Measurements from ENCODE around the gene APBB2. TPM values are rescaled to one million over a fixed set of nuclear protein-coding genes. Genes with fewer than 3 reads are reported as not detected.

The APBB2 gene
- total and polyA plus RNA-seq, 2 experiments from 2014 or later = 35.8 to 74.8 TPM

DNA sequence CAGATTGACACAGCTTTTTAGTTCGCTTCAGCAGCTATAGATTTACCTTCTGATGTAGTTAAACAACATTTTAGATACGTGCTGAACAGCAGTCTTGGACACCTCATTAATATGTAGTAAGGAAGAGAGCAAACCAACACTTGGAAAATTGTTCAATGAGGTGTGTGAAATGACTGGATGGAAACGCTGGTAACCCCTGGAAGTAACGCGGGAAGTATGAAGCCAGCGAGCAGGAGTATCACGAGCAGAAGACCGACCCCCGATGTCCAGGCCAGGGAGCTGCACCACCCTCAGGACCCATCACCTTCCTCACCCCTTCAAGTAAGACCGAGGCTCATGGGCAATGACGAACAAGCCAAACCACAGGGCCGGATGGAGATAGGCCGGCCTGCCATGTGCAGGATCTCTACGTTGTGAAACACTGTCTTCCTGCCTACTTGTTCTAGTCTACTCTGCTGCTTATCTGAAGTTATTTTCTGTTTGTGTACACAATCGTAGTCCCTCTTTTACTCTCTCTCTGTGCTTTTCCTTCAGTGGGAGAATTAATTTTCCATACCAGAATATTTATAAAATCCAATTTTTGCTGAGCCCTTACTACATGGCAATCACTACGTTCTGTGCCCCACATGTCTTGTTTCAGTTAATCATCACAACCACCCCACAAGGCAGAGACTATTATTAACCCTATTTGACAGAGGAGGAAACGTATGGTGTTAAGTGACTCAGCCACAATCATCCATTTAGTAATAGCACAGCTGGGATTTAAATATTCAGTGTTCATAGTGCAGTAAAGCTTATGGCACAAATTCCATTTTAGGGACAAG is 221.7 kb downstream of the APBB2 start:
- H3K79me2 ChIP-seq (replicated peaks; ENCODE audit: insufficient read depth) = no peaks in the 10 kb centered on the region
- TF ChIP-seq, protein P1, sequence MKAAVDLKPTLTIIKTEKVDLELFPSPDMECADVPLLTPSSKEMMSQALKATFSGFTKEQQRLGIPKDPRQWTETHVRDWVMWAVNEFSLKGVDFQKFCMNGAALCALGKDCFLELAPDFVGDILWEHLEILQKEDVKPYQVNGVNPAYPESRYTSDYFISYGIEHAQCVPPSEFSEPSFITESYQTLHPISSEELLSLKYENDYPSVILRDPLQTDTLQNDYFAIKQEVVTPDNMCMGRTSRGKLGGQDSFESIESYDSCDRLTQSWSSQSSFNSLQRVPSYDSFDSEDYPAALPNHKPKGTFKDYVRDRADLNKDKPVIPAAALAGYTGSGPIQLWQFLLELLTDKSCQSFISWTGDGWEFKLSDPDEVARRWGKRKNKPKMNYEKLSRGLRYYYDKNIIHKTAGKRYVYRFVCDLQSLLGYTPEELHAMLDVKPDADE (IDR thresholded peaks at IDR 0.05) = no peak
- TF ChIP-seq EZH2 (IDR thresholded peaks at IDR 0.05; ENCODE audit: low read depth, unreplicated experiment) (no peak), ZNF114 (CRISPR knock-in tag; IDR thresholded peaks at IDR 0.05) (no peak), ZNF331 (CRISPR knock-in tag; IDR thresholded peaks at IDR 0.05; ENCODE audit: low read depth) (no peak), EZH2phosphoT487 (IDR thresholded peaks at IDR 0.05; ENCODE audit: unreplicated experiment) (no peak), CREB1 (CRISPR knock-in tag; IDR thresholded peaks at IDR 0.05; ENCODE audit: low read depth) (no peak), JUNB (IDR thresholded peaks at IDR 0.05; ENCODE audit: unreplicated experiment) (no peak)
- TF ChIP-seq, protein P2, sequence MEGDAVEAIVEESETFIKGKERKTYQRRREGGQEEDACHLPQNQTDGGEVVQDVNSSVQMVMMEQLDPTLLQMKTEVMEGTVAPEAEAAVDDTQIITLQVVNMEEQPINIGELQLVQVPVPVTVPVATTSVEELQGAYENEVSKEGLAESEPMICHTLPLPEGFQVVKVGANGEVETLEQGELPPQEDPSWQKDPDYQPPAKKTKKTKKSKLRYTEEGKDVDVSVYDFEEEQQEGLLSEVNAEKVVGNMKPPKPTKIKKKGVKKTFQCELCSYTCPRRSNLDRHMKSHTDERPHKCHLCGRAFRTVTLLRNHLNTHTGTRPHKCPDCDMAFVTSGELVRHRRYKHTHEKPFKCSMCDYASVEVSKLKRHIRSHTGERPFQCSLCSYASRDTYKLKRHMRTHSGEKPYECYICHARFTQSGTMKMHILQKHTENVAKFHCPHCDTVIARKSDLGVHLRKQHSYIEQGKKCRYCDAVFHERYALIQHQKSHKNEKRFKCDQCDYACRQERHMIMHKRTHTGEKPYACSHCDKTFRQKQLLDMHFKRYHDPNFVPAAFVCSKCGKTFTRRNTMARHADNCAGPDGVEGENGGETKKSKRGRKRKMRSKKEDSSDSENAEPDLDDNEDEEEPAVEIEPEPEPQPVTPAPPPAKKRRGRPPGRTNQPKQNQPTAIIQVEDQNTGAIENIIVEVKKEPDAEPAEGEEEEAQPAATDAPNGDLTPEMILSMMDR (conservative IDR thresholded peaks at IDR 0.05; ENCODE audit: low read depth in 2 of 2) = 0 out of 4 replicates have a peak, but pooled peaks of 1 of the 2 experiments have one; percentile 11
- H2AFZ ChIP-seq = no peak overlapping the region
- H4K20me1 ChIP-seq (replicated peaks; ENCODE audit: insufficient read depth) = 0 out of 2 replicates have a peak, but pooled peaks cover 3% of the 10 kb centered on the region
- no peaks in the 10 kb centered on the region for H3F3A ChIP-seq (replicated peaks; ENCODE audit: low read depth)
- H3K4me1 Mint-ChIP-seq = peaks cover 5% of the 10 kb centered on the region; the same call in 2 of the 3 replicates
- ATAC-seq (no peak), DNase-seq (ENCODE audit: low spot score) (no peak)
- no peaks in the 10 kb centered on the region for H3K9me2 ChIP-seq (ENCODE audit: insufficient read depth)
- no peak overlapping the region for H3K4me3 ChIP-seq
- H3K4me2 ChIP-seq = no peak overlapping the region
- H3K4me3 Mint-ChIP-seq = no peak overlapping the region
- no peaks in the 10 kb centered on the region for H3K9me3 Mint-ChIP-seq
- no peak overlapping the region for H3K27ac Mint-ChIP-seq
- no peaks in the 10 kb centered on the region for H3K36me3 ChIP-seq (ENCODE audit: insufficient read depth)
- peaks cover 7% of the 10 kb centered on the region for H3K4me1 ChIP-seq (ENCODE audit: insufficient read depth)
- H3K27me3 Mint-ChIP-seq (ENCODE audit: insufficient read depth, low read depth, poor library complexity) = no peaks in the 10 kb centered on the region
- H3K27me3 ChIP-seq (ENCODE audit: insufficient read depth) = no peaks in the 10 kb centered on the region
- no peak overlapping the region for H3K27ac ChIP-seq (ENCODE audit: low read depth)
- H3K36me3 Mint-ChIP-seq (ENCODE audit: low read depth) = no peaks in the 10 kb centered on the region

DNA sequence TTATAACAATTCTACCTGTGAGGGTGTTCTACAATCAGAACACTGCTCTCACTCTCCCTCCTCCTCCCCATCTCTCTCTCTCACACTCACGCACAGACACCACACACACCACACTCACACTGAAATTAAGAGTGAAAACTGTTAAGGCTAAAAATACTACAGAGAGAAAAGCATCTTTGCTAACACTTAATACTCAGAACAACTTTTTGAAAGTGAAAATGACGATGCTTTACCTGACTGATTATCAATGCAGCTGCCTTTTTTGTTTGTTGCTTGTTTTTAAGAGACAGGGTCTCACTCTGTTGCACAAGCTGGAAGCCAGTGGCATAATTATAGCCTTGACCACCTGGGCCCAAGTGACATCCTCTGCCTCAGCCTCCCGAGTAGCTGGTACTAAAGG is 222.4 kb downstream of the APBB2 start:
- Histone ChIP-seq H4K20me1 (replicated peaks; ENCODE audit: insufficient read depth) (no peaks in the 10 kb centered on the region), H3K9me2 (ENCODE audit: insufficient read depth) (no peaks in the 10 kb centered on the region), H3K4me1 (ENCODE audit: insufficient read depth) (no peaks in the 10 kb centered on the region), H3K27me3 (ENCODE audit: insufficient read depth) (no peaks in the 10 kb centered on the region), H3F3A (replicated peaks; ENCODE audit: low read depth) (no peaks in the 10 kb centered on the region), H3K79me2 (replicated peaks; ENCODE audit: insufficient read depth) (no peaks in the 10 kb centered on the region), H3K4me2 (no peak overlapping the region), H3K27ac (ENCODE audit: low read depth) (peak overlapping the region; percentile 53; the same call in 1 of the 2 replicates), H3K36me3 (ENCODE audit: insufficient read depth) (no peaks in the 10 kb centered on the region), H2AFZ (no peak overlapping the region), H3K4me3 (no peak overlapping the region)
- Mint-ChIP-seq H3K27ac (no peak overlapping the region), H3K9me3 (no peaks in the 10 kb centered on the region), H3K4me3 (no peak overlapping the region), H3K27me3 (ENCODE audit: insufficient read depth, low read depth, poor library complexity) (no peaks in the 10 kb centered on the region), H3K36me3 (ENCODE audit: low read depth) (no peaks in the 10 kb centered on the region), H3K4me1 (no peaks in the 10 kb centered on the region; the same call in 2 of the 3 replicates)
- DNase-seq (ENCODE audit: low spot score) (no peak), ATAC-seq (no peak)
- TF ChIP-seq JUNB (IDR thresholded peaks at IDR 0.05; ENCODE audit: unreplicated experiment) (no peak), CREB1 (CRISPR knock-in tag; IDR thresholded peaks at IDR 0.05; ENCODE audit: low read depth) (no peak), NANOG (IDR thresholded peaks at IDR 0.05; ENCODE audit: borderline replicate concordance) (no peak), ZNF114 (CRISPR knock-in tag; IDR thresholded peaks at IDR 0.05) (no peak), ZNF331 (CRISPR knock-in tag; IDR thresholded peaks at IDR 0.05; ENCODE audit: low read depth) (no peak)
- TF ChIP-seq, protein P3, sequence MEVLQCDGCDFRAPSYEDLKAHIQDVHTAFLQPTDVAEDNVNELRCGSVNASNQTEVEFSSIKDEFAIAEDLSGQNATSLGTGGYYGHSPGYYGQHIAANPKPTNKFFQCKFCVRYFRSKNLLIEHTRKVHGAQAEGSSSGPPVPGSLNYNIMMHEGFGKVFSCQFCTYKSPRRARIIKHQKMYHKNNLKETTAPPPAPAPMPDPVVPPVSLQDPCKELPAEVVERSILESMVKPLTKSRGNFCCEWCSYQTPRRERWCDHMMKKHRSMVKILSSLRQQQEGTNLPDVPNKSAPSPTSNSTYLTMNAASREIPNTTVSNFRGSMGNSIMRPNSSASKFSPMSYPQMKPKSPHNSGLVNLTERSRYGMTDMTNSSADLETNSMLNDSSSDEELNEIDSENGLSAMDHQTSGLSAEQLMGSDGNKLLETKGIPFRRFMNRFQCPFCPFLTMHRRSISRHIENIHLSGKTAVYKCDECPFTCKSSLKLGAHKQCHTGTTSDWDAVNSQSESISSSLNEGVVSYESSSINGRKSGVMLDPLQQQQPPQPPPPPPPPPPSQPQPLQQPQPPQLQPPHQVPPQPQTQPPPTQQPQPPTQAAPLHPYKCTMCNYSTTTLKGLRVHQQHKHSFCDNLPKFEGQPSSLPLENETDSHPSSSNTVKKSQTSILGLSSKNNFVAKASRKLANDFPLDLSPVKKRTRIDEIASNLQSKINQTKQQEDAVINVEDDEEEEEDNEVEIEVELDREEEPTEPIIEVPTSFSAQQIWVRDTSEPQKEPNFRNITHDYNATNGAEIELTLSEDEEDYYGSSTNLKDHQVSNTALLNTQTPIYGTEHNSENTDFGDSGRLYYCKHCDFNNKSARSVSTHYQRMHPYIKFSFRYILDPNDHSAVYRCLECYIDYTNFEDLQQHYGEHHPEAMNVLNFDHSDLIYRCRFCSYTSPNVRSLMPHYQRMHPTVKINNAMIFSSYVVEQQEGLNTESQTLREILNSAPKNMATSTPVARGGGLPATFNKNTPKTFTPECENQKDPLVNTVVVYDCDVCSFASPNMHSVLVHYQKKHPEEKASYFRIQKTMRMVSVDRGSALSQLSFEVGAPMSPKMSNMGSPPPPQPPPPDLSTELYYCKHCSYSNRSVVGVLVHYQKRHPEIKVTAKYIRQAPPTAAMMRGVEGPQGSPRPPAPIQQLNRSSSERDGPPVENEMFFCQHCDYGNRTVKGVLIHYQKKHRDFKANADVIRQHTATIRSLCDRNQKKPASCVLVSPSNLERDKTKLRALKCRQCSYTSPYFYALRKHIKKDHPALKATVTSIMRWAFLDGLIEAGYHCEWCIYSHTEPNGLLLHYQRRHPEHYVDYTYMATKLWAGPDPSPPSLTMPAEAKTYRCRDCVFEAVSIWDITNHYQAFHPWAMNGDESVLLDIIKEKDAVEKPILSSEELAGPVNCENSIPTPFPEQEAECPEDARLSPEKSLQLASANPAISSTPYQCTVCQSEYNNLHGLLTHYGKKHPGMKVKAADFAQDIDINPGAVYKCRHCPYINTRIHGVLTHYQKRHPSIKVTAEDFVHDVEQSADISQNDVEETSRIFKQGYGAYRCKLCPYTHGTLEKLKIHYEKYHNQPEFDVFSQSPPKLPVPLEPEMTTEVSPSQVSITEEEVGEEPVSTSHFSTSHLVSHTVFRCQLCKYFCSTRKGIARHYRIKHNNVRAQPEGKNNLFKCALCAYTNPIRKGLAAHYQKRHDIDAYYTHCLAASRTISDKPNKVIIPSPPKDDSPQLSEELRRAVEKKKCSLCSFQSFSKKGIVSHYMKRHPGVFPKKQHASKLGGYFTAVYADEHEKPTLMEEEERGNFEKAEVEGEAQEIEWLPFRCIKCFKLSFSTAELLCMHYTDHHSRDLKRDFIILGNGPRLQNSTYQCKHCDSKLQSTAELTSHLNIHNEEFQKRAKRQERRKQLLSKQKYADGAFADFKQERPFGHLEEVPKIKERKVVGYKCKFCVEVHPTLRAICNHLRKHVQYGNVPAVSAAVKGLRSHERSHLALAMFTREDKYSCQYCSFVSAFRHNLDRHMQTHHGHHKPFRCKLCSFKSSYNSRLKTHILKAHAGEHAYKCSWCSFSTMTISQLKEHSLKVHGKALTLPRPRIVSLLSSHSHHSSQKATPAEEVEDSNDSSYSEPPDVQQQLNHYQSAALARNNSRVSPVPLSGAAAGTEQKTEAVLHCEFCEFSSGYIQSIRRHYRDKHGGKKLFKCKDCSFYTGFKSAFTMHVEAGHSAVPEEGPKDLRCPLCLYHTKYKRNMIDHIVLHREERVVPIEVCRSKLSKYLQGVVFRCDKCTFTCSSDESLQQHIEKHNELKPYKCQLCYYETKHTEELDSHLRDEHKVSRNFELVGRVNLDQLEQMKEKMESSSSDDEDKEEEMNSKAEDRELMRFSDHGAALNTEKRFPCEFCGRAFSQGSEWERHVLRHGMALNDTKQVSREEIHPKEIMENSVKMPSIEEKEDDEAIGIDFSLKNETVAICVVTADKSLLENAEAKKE (CRISPR knock-in tag; IDR thresholded peaks at IDR 0.05) = no peak
